GM12872 (cell line): ENCODE results near the gene NEK2.
A peak's percentile ranks its signal among the peaks of the same experiment; 100 is the strongest.

ENCODE experiments used
- TF ChIP-seq, protein P1 (sequence below): IDR thresholded peaks from 3 replicates; pipeline ENCODE4 v1.5.1; 2011; ENCODE audit warnings: low read depth, mild to moderate bottlenecking, low read length, moderate library complexity; ENCODE audit not compliant: insufficient read depth

NEK2 gene

DNA sequence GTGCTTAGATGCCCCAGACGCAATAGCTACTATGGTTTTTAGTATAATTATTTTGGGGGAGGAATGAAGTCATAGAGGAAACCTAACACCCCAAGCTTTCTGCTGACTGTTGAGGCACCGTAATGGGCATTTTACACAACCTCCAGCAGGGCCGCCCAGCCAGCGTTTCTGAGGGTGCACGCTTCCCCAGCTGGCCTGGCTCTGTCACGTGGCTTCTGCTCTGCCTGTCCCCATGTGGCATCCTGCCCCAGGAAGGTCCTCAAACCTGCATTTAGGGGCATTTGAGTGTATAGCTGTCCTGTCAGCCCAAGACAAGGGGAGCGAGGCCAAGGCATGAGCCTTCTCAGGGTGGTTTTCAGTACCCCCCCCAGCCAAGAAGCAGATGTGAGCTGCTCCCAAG is 10.4 kb upstream of the NEK2 start:
- TF ChIP-seq, protein P1, sequence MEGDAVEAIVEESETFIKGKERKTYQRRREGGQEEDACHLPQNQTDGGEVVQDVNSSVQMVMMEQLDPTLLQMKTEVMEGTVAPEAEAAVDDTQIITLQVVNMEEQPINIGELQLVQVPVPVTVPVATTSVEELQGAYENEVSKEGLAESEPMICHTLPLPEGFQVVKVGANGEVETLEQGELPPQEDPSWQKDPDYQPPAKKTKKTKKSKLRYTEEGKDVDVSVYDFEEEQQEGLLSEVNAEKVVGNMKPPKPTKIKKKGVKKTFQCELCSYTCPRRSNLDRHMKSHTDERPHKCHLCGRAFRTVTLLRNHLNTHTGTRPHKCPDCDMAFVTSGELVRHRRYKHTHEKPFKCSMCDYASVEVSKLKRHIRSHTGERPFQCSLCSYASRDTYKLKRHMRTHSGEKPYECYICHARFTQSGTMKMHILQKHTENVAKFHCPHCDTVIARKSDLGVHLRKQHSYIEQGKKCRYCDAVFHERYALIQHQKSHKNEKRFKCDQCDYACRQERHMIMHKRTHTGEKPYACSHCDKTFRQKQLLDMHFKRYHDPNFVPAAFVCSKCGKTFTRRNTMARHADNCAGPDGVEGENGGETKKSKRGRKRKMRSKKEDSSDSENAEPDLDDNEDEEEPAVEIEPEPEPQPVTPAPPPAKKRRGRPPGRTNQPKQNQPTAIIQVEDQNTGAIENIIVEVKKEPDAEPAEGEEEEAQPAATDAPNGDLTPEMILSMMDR = no peak

DNA sequence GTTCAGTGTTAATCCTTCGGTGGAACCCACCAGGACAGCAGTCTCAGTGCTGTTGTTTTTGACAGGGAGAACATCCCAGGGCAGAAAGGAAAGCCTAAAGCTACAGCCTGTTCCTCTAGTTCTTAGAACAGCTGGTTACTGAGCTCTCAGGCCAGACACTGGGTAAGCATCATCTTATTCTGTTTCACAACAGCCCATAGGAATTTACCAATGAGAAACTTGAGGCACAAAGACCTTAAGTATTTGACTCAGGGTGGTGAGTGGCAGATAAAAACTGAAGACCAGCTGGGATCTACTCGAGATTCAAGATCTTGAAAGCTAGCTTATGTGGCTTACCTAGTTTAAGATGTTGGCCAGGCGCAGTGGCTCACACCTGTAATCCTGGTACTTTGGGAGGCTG is 9.4 kb upstream of the NEK2 start:
- TF ChIP-seq, protein P1 = no peak

DNA sequence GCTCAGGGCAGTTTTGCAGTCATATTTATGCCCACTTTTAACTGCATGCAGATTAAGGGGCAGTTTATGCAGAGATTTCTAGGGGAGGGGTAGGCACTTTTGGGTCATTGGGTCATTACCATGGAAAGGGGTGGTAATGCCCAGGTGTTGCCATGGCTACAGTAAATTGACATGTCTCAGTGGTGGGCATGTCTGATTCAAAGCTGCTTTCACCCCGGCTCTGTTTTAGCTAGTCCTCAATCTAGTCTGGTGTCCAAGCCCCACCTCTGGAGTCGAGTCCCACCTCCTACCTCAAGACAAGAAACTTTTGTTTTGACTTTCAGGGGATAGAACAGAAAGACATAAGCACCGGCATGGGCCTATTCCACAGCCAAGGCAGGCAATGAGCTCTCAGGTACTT is 8.9 kb upstream of the NEK2 start:
- TF ChIP-seq, protein P1 = no peak

- TF ChIP-seq, protein P1 = no peak
Observed at GRCh38 chr1:211683396-211684297, 8.2 kb upstream of the NEK2 start.

DNA sequence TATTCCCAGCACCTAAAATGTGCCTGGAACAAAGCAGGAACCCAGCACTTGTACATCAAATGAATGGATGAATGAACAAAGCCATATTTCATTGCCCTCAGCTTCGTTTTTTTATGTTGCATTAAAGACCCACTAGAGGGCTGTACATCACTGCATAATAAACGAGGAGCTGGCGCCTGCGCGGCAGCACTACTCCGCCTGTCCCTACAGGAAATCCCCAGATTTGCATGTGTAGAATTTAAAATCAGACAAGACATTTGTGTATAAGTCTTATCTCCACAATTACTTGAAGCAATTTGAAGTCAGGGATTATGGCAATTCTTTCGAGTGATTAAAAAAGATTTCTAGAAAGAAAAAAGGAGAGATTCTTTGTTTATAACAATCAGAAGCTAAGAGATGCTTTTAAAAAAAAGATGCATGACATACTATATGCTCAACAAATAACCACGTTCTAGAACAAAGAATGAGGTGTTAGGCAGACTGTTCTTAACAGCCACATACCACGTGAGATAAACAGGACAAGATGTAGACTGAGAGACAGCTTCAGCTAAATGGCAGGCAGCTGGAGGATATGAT is 5.4 kb upstream of the NEK2 start:
- TF ChIP-seq, protein P1 = peak; percentile 63

DNA sequence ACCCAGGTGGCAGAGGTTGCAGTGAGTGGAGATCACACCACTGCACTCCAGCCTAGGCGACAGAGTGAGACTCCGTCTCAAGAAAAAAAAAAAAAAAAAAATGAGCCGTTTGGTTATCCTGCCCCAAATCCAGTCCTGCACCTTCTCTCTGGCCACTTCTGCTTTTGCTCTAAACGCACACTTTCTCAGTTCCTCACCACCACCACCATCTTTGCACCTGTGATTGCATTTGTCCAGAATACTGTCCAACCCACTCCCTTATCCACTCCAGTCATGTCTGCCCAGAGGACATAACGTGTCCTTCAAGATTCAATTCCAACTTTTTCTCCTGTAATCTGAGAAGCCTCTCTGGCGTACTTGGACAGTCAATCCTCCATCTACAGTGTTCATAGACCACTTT is 2.2 kb upstream of the NEK2 start:
- TF ChIP-seq, protein P1 = no peak

DNA sequence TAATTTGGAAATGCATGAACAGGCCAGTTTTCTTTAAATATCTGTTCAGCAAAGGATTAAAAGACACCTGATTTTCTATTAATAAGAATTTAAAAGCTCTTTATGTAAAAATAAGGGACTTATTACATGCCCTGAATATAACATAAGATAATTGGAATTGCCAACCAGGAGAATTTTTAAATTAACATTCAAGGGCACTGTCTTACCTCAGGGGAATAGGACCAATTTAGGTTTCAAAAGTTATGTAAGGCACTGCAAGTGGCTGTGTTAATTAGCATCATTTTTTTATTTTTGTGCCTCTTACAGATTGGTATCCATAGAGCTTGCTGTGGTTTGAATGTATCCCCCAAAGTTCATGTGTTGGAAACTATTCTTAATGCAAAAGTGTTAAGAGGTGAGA is 1.3 kb upstream of the NEK2 start:
- TF ChIP-seq, protein P1 = no peak
